SHP77 (cell line): ENCODE measurements around the gene UTF1.

Experiments used
- DNase-seq, 2 experiments: peaks; one replicate each; lab custom pipeline; 2025; lab: John Stamatoyannopoulos, UW

UTF1 gene

DNA sequence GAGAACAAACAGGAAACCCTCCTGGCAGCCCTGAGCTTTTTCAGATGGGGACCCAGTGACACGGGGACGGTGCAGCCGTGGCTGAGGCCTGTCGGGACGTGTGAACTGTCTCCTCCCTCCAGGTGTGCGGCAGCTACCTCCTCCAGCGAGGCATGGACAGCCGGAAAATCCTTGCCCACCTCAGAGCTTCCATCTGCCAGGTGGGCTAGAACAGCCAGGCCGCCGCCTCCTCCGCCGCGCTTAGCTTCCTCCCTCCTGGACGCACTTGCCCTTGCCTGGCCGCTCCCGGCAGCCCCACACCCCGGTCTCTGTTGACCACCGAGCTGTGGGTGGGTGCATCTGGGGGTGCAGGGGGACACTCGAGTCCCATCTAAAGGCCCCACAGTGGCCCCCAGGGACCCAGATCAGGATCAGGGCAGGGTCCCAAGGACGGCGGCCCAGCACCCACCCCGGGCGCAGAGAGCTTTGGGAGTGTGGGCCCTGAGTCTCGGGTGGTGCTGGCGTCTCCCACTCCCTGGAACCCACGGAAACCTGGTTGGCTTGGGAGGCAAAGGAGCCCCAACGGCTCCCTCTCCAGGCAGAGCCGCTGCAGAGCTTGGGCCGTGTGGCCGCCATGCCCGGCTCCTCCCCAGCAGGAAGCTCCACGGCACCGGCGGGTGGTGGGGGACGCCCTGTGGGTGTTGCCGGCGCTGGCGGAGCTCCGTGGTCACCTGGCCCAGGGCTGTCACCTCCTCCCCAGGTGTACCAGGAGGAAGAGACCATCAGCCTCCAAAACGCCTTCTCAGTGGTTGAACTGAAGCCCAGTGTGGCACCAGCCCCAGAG is 32.9 kb upstream of the UTF1 start:
- DNase-seq, result no peak

DNA sequence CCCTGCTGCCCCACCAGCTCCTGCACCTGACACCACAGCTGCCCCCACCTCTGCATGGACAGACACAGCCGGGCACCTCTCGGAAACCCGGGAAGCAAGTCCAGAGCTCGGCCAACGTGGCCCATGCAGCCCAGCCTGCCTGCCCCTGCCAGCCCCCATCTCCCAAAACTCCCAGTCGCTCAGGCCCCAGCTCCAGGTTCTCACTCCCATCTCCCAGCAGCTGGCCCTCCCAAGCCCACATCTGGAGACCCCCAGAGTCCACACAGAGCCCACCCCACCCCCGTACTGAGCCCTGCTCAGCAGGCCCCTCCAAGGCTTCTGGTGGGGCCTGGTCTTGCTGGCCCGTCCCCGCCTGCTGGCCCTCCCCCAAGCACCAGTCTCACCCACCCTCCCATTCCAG is 32.2 kb upstream of the UTF1 start:
- no peak for DNase-seq

DNA sequence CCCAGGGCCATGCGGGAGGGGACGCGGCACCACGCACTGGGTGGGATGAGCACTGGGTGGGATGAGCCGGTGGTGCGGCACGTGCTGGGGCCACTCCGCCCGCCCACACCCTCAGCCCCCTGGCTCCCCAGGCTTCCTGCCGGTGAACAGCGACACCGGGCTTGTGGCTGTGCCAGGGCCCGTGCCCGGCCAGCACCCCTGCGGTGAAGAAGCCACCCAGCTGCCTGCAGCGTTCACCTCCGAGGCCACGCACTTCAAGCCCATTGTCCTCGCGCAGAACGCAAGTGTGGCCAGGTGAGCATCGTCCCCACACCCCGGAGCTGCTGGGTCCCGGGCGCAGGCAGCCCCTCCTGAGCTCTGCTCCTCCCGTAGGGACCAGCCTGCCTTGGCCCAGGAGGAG is 31.8 kb upstream of the UTF1 start:
- DNase-seq, result no peak

DNA sequence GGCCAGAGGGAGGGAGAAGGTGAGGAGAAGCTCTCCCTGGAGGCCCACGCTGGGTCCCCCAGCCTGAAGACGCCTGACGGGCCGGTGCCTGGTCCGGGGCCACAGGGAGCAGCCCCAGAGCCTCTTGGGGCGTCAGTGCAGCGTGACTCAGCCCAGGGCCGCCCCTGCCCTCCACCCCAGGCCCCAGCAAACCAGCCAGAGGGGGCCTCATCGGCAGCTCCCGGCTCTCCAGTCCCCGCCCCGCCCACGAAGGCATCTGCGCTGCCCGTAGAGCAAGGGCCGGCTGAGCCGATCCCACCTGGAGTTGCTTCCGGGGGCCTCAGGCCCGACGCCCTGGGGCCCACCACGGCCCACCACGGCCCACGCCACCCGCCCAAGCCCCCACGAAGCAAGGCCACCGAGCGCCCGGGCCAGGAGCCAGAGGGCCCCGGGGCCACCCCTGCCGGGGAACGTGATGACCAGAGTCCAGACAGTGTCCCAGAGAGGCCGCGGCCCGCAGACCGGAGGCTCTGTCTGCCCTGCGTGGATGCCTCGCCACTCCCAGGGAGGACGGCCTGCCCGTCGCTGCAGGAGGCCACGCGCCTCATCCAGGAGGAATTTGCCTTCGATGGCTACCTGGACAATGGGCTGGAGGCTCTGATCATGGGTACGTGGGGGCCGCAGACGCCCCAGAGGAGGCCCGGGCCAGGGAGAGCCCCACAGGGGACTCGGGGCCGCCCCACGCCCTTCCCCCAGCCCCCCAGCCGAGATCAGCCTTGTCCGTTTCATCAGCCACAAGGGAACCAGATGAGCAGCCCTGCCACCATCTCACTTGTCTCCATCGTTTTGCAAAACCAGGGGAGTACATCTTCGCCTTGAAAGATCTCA is 31.2 kb upstream of the UTF1 start:
- DNase-seq, result no peak

DNA sequence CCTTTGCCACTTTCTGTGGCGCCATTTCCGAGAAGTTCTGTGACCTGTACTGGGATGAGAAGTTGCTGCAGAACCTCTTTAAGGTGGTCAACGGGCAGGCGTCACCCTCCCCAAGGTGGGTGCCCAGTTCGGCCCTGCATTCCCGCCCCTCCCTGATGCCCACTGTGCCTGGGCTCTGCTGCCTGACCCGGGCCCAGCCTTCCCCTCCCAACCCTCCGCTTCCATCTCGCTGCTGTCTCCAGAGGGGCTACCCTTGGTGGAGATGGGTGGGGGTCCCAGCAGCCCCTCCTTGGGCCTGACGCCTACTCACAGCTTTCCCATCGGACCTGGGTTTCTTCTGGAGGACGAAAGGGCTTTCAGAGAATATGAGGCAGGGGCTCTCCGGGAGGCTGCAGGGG is 30.5 kb upstream of the UTF1 start:
- DNase-seq, result no peak

DNA sequence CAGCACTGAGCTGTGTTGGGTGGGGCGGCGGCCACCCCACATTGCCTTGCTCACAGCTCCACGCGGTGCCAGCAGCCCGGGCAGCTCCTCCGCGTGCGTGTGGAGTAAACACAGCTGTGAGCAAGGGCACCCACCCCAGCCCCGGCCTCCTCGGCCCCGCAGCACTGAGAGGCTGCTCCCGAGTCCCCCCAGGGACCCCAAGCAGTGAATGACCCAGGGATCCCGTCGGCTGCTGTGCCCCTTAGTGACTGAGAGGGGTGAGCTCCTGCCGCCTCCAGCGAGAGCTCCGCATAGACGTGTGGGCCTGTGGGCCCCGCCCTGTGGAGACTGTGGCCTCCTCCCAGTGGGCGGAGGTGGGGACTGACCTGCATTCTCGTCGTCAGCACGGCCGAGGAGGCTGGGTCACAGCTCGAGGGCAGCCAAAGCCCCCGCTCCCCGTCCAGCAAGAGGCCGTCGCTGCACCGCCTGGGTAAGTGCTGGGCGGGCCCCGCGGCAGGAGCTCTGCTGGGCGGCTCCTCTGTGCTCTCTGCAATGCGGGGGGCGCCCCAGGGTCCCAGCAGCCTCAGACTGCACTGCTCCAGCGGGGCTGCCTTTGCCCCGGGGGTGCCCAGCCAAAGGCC is 29.9 kb upstream of the UTF1 start:
- no peak for DNase-seq

DNA sequence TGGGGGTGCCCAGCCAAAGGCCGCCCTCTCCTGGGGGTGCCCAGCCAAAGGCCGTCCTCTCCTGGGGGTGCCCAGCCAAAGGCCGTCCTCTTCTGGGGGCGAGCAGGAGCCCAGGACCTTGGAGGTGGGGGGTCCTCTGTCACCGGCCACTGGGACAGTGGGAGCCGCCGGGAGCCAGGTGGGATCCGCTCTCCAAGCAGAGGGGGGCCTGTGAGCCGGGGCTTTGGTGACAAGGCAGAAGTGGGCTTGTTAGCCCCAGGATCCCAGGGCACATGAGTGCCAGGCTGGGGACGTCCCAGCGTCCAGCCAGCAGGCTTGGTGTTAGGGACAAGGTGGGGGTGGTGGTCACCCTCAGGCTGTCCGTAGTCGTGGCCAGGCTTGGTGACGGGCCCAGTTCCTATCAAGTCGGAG is 29.4 kb upstream of the UTF1 start:
- no peak for DNase-seq

DNA sequence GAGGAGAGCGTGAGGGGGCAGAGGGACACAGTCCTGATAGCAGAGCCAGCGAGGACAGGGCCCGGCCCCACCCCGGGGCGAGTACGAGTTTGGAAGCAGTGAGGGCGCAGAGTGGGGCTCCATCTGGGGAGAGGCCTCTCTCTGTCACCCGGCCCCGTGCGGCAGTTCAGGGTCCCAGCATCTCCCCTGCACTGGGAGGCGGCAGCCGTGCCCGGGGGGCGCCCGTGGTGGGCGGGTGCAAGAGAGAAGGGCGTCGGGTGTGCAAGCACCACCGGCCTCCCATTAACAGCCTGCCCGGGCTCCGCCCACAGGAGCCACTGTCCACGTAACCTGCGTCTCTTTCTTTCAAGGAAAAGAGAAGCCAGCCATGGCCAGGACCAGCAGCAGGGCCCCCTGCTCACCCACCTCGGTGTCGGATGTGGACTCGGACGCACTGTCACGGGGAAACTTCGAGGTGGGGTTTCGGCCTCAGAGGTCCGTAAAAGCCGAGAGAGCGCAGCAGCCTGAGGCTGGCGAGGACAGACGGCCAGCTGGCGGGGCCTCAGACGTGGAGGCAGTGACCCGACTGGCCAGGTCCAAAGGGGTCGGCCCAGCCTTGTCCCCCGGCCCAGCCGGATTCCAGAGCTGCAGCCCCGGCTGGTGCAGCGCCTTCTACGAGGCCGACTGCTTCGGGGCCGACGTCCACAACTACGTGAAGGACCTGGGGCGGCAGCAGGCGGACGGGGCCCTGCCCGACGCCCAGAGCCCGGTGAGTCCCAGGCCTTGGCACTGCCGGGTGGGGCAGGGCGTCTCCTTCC is 28.7 kb upstream of the UTF1 start:
- no peak for DNase-seq

DNA sequence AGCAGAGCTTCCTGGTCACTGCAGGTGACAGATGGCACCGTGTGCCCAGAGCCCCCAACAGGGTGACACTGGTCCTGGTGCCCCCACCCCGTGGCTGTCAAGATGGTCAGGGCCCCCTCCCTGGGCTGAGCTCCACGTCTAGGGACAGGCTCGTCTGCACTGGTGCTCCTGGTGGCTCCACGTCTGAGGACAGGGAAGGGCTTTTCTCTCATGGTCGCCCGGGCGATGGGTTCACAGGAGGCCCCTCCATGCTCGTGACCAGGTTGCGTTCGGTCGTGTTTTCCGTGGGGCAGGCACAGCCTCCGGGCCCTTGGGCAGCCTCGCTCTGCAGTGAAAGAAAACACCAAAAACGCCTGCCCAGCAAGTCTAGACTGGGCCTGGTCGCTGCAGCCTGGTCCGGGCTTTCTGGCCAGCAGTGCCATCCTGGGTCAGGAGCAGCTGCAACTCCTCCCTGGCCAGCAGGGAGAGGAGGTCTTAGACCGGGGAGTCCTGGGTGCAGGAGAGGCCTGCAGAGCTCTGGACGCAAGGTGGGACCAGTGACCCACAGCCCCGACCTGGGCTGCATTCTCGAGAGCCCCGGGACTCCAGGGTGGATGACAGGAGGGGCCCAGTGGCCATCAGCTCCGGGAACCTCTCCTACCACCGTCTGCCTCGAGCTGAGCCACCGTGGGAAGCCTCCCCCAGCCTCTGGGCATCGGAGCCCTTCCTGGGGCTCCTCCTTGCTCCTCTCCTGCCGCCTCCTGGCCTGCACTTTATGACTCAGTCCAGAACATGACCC is 27.9 kb upstream of the UTF1 start:
- no peak for DNase-seq

DNA sequence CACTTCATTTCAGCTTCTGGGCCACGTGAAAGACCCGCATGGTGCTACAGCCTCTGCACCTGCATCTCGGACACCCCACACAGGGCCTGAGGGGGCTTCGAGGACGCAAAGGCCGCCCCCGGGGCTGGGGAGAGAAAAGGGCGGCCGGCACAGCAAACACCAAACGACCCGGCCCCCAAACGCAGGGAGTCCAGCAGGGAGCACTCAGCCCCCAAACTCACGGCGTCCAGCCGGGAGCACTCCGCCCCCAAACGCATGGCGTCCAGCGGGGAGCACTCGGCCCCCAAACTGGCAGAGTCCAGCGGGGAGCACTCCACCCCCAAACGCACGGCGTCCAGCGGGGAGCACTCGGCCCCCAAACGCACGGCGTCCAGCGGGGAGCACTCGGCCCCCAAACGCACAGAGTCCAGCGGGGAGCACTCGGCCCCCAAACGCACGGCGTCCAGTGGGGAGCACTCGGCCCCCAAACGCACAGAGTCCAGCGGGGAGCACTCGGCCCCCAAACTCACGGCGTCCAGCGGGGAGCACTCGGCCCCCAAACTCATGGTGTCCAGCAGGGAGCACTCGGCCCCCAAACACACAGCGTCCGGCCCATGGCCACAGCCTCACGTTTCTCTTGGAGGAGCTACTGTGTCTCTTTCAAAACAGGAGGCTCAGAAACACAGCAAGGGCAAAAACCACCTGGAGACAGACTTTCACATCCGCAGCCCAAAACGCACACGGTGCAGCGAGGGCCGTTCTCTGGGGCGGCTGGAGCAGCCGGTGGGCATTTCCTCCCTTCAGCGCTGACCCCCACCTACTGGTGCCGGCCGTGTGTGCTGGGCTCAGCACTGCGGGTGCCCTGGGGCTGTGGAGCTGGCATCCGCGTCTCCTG is 27.0 kb upstream of the UTF1 start:
- DNase-seq, result no peak

DNA sequence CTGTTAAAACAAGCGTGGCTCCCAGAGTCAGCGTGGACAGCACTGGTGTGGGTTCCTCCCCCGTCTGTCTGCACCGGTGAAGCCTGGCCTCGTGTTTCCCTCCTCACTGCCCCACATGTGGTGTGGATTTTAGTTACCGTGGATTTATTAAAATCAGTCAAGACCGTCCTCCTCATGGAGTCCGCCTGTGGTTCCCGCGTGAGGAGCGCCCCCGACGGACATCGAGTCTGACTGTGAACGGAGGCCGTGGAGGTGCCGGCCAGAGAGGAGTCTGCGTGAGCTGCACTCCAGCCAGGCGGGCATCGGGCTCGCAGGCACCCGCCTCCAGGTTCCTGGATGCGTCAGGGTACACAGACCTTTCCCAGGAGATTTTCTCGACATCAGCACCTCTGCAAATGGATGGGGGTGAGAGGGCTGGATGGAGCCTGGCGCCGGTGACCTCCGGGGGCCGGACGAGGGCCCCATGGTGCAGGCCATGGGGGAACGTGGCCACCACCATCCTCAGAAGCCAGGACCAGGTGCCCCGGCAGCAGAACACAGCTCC is 26.3 kb upstream of the UTF1 start:
- no peak for DNase-seq

DNA sequence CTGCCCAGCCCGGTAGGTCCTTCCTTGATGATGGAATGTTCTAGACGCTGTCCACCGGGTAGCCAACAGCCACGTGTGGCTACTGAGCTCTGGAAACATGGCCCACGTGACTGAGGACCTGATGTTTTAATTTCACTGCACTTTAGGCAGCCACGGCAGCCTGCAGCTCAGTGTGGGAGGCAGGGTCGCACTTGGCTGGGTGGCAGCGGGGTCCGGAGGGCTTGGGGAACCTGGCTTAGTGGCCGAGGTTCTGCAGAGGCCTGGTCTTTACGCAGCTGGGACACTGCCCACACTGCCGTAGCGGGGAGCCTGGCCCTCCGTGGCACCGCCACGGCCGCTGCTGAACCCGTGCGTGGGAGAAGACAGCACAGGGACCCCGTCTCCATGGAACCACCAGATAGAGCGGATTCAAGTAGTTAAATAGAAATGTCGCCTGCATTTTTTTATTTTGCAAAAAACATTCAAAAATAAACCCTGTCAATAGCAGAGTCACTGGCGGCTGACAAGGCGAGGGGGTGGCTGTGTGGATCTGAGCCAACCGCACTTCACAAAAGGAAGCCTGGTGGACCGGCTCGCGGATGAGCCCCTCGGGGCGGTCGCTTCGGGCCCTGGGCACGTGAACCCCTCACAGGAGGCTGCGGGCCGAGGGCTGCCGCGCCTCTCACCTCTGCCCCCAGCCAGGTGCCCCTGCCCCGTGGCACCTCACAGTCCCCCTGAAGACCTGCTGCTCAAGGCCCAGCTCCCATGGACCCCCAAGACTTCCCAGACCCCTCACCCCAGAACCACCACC is 25.6 kb upstream of the UTF1 start:
- DNase-seq, result no peak

DNA sequence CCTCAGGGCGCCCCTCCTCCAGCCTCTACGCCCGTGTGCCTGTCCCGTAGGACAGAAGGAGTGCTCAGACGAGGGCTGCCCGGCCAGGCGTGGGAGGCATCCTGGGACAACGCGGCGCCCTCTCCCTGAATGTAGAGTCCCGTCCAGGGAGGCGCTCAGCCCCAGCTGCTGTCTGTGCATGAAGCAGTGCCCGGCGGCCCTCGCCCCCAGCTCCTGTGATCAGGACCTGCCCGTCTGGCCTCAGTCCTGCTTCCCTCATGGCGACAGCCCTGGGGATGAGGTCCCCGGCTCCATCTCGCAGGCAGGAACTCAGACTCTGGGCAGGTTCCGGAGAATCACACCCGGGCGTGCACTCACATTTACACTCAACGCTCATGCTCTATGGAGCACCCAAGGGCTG is 24.9 kb upstream of the UTF1 start:
- DNase-seq, result no peak

DNA sequence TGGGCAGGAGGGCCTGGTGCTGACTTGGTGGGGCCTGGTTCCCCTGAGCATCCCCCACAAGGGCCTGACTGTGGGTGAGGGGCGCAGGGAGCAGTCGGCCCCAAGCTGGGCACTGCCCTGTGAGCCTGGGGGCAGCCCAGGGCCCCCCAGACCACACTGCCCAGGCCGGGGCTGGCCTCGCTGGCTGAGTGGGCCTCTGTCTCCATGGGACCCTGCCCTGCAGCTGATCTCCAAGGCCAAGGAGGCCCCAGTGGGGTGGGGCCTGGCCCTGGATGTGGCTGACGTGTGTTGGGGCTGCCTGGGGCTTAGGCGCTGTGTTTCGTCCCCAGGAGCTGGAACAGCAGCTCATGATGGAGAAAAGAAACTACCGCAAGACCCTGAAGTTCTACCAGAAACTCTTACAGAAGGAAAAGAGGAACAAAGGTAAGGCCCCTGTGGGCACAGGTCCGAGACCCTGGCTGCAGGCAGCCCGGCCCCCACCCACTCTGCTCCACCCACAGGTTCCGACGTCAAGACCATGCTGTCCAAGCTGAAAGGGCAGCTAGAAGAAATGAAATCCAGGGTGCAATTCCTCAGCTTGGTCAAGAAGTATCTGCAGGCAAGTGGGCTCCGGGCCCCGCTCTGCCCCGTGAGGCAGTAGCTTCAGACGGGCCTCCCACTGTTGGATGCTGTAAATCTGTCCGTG is 23.5 kb upstream of the UTF1 start:
- DNase-seq, result no peak

DNA sequence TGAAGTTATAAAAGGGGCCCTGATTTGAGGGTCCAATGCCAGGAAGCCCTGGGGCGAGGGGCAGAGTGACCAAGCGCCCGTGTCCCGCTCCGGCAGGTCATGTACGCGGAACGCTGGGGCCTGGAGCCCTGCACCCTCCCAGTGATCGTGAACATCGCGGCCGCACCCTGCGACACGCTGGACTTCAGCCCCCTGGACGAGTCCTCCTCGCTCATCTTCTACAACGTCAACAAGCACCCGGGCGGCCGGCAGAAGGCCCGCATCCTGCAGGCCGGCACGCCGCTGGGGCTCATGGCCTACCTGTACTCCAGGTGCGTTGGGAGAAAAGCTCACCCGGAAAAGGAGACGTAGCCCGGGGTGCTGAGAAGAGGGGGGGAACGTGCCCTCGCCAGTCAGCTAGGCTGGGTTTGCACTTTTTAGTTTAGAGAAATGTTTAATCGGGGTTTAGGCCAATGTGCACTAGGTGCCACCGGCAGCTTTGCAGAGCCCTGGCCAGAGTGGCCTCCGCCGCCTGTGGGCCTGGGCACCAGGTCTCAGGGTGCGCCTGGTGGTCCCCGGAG is 22.9 kb upstream of the UTF1 start:
- no peak for DNase-seq

DNA sequence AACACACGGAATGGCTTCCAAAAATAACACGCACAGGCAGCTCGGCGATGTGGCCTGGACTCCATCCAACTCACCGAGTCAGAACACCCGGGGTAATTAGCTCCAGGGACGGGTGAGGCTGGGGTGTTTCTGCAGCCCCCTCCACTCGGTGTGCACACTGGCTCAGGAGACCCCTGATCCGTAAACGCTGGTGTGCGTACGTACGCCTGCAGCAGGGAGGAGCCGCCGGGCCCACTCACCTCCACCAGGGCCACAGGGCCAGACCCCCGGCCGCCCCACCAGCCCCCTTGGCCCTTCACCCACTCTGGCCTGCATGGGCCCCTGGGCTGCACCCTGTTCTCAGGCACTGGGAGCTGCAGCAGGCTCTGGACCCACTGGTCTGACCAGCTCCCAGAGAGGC is 22.4 kb upstream of the UTF1 start:
- no peak for DNase-seq

DNA sequence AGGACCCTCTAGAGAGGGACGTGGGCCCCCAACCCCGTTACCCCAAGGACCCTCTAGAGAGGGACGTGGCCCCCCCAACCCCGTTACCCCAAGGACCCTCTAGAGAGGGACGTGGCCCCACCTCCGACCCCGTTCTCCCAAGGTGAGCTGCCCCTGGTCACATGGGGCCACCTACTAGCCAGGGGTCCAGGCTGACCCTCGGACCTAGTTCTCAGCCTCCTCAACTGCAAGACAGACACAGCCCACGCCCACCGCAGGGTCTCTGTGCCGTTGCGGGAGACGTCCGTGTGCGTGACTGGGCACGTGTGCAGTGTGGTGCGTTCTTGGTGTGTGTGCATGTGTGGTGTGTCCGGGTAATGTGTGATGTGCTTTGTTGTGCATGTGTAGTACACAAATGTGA is 21.6 kb upstream of the UTF1 start:
- DNase-seq, result no peak

DNA sequence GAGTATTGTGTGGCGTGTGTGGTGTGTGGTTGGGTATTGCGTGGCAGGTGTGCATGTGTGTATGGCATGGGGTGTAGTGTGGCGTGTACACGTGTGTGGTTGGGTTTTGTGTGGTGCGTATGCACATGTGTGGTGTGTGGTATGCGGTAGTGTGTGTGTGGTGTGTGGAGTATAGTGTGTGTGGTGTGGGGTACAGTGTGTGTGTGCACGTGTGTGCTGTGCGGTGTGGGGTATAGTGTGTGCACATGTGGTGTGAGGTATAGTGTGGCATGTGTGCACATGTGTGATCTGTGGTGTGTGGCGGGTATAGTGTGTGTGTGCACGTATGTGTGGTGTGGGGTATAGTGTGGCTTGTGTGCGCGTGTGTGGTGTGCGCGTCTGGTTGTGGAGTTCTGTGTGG is 20.9 kb upstream of the UTF1 start:
- DNase-seq, result no peak
